HepG2 (cell line): ENCODE measurements around the gene OCSTAMP. TPM values are rescaled to one million over a fixed set of nuclear protein-coding genes. Genes with fewer than 3 reads are reported as not detected.
A peak's percentile ranks its signal among the peaks of the same experiment; 100 is the strongest.

Source experiments
- CBX2 ChIP-seq, 2 experiments: fragments of 200-600 bp in 1 of 2; sonication (generic); formaldehyde crosslinking in 1 of 2; IDR thresholded peaks; 2 replicates each; pipeline versions ENCODE4 v1.7.0 to v1.8.1; 2018 to 2022; ENCODE audit warnings: low read depth in 2 of 2, low read length in 1 of 2, mild to moderate bottlenecking in 1 of 2, missing genetic modification reagents in 1 of 2
- CEBPB ChIP-seq: IDR thresholded peaks from 2 replicates; pipeline ENCODE4 v1.6.1; 2011; ENCODE audit warnings: low read depth, low read length, improper control_type of control experiment, borderline replicate concordance
- SAFB2 ChIP-seq: sonication (generic); formaldehyde crosslinking; IDR thresholded peaks from 2 replicates; pipeline ENCODE4 v1.5.1; 2020; ENCODE audit warnings: missing genetic modification reagents, low read depth, mild to moderate bottlenecking, borderline replicate concordance
- TGIF2 ChIP-seq: IDR thresholded peaks from 2 replicates; pipeline ENCODE4 v1.6.1; 2016; ENCODE audit warnings: control low read depth, missing compliant biosample characterization
- WIZ ChIP-seq: sonication (generic); formaldehyde crosslinking; IDR thresholded peaks from 2 replicates; pipeline ENCODE4 v1.5.1; 2020; ENCODE audit warnings: mild to moderate bottlenecking, missing genetic modification reagents
- ZNF12 ChIP-seq: sonication (generic); formaldehyde crosslinking; IDR thresholded peaks from 2 replicates; pipeline ENCODE4 v1.5.0; 2020; ENCODE audit warnings: missing genetic modification reagents
- polyA plus RNA-seq, 8 experiments: library from polyadenylated mRNA; depleted of rRNA in 3 of 8; stranded (reverse) in 7 of 8; unstranded in 1 of 8; fragments of >200 nt; fragmentation: Illumina TruSeq in 4 of 8; extraction: Trizol in 4 of 8; gene quantifications; 2 replicates each; pipeline versions ENCODE4 v1.2.1 to v1.2.3, GENCODE V29; 2011 to 2016; ENCODE audit warnings: low read depth in 4 of 8, missing spikeins in 1 of 8, mixed read lengths in 1 of 8; ENCODE audit not compliant: insufficient read depth in 1 of 8
- total RNA-seq, 5 experiments: library from RNA; depleted of rRNA; stranded (reverse); fragments of >200 nt; fragmentation: Illumina TruSeq; extraction: Trizol; gene quantifications; 2 replicates each; pipeline ENCODE4 v1.2.3, GENCODE V29; 2016; ENCODE audit warnings: low read depth in 1 of 5
- TF ChIP-seq, protein P1 (sequence below), 2 experiments: sonication (generic) in 1 of 2; formaldehyde crosslinking in 1 of 2; IDR thresholded peaks; 2 replicates each; pipeline versions ENCODE4 v1.4.0 to v1.6.1; 2016 to 2020; ENCODE audit warnings: borderline replicate concordance in 1 of 2, low read depth in 1 of 2, mild to moderate bottlenecking in 1 of 2, missing genetic modification reagents in 1 of 2
- TF ChIP-seq, protein P2 (sequence below): sonication (generic); formaldehyde crosslinking; IDR thresholded peaks from 2 replicates; pipeline ENCODE4 v1.4.0; 2020; ENCODE audit warnings: missing genetic modification reagents, mild to moderate bottlenecking, borderline replicate concordance

The OCSTAMP gene
- total and polyA plus RNA-seq, 2 of the 13 experiments (the other 11 are each of a cell fraction or from before 2014, with no cell fraction given), result not detected

DNA sequence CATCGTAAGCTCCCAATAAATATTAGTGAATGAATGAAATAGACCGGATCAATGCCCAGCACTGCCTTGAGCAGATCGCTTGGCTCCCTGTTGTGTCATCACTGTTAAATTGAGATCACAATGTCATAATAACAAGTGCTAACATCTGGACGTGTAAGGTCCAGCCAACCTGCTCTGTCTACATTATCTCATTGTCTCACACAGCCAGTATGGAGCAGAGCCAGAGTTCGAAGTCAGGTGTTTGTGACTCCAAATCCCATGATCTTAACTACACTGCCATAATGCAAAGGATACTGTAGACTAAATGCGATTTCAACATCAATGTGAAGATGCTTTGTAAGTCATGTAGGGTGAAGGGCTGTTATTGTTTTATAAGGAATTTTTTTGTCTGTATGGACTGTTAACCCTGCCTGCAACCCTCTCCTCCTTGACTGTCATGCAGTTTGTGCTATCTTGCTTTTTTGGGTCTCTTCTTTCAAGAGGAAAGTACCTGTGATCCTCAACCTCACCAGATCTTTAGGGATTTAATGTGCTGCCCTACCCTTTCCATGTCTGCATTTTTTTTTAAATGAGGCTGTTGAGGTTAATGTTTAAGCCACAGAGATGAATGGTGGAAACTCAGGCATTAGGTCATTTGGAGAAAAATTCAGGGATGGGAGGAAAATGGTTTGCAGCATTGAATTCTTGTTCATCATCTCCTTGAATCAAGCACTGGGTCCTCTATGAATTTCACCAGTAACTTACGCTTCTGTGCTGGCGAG, 49.0 kb upstream of the OCSTAMP start (continued):
- no peak for TF ChIP-seq CBX2 (IDR thresholded peaks at IDR 0.05; ENCODE audit: low read depth, low read length)
- TF ChIP-seq CBX2 (CRISPR knock-in tag; IDR thresholded peaks at IDR 0.05; ENCODE audit: low read depth), result no peak
- TF ChIP-seq CEBPB, result peak; percentile 7; the same call in 1 of the 2 replicates
- no peak for TF ChIP-seq SAFB2
- no peak for TF ChIP-seq TGIF2 (CRISPR knock-in tag)
- no peak for TF ChIP-seq ZNF12 (CRISPR knock-in tag)
- TF ChIP-seq WIZ, result no peak
- TF ChIP-seq, protein P1, sequence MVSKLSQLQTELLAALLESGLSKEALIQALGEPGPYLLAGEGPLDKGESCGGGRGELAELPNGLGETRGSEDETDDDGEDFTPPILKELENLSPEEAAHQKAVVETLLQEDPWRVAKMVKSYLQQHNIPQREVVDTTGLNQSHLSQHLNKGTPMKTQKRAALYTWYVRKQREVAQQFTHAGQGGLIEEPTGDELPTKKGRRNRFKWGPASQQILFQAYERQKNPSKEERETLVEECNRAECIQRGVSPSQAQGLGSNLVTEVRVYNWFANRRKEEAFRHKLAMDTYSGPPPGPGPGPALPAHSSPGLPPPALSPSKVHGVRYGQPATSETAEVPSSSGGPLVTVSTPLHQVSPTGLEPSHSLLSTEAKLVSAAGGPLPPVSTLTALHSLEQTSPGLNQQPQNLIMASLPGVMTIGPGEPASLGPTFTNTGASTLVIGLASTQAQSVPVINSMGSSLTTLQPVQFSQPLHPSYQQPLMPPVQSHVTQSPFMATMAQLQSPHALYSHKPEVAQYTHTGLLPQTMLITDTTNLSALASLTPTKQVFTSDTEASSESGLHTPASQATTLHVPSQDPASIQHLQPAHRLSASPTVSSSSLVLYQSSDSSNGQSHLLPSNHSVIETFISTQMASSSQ (IDR thresholded peaks at IDR 0.05; ENCODE audit: low read depth), result peak; percentile 87
- TF ChIP-seq, protein P1 (CRISPR knock-in tag; IDR thresholded peaks at IDR 0.05; ENCODE audit: borderline replicate concordance), result peak; percentile 66; the same call in 1 of the 2 replicates
- TF ChIP-seq, protein P2, sequence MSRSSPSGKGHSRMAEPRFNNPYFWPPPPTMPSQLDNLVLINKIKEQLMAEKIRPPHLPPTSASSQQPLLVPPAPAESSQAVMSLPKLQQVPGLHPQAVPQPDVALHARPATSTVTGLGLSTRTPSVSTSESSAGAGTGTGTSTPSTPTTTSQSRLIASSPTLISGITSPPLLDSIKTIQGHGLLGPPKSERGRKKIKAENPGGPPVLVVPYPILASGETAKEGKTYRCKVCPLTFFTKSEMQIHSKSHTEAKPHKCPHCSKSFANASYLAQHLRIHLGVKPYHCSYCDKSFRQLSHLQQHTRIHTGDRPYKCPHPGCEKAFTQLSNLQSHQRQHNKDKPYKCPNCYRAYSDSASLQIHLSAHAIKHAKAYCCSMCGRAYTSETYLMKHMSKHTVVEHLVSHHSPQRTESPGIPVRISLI, result peak; percentile 79; the same call in 1 of the 2 replicates
